ENCODE measurements around the gene SLC12A4. TPM values are rescaled to one million over a fixed set of nuclear protein-coding genes. Genes with fewer than 3 reads are reported as not detected.

The SLC12A4 gene
- total RNA-seq, 4 donors from 2014 or later = 25.6 to 137 (median 62.3) TPM

DNA sequence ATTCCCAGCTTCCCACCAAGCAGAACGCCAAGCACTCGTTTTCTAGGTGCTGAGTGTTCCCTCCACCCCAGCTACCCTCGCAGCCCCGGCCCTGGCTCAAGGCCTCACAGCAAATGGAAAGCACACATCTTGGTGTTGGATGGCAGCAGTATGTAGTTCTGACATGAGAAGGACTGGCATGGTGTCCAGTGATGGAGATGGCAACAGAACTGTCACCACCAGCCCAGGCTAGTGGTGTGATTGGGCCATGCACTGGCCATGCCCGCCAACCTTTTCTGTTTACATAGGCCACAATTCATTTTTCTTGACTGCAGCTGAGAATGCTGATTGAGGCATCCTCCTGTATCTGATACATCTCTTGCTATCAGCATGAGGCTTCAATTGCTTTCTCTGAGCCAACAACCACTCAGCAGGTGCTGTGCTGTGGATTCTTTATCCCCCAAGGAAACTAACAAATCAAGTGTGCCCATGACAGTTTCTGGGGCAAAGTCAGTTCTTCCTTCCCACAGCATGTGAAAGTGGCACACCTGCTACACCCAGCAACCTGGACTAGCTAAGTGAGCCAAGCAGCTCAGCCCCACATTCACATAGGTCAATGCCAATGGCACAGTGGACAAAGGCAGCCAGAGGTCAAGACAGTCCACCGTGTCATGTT lies 3.8 kb downstream of the SLC12A4 start:
- H3K9me3 ChIP-seq = no peaks in the 10 kb centered on the region
- no peaks in the 10 kb centered on the region for H3K27me3 ChIP-seq
- no peak overlapping the region for H3K27ac ChIP-seq
- intact Hi-C loops (cut with DNase I; ENCODE audit: low total_unique reads) = no loop called here
- H3K36me3 ChIP-seq = no peaks in the 10 kb centered on the region
- H3K4me3 ChIP-seq = no peak overlapping the region
- H3K4me1 ChIP-seq = peaks cover 3 to 30% of the 10 kb centered on the region in 2 donors
- TF ChIP-seq, protein P1, sequence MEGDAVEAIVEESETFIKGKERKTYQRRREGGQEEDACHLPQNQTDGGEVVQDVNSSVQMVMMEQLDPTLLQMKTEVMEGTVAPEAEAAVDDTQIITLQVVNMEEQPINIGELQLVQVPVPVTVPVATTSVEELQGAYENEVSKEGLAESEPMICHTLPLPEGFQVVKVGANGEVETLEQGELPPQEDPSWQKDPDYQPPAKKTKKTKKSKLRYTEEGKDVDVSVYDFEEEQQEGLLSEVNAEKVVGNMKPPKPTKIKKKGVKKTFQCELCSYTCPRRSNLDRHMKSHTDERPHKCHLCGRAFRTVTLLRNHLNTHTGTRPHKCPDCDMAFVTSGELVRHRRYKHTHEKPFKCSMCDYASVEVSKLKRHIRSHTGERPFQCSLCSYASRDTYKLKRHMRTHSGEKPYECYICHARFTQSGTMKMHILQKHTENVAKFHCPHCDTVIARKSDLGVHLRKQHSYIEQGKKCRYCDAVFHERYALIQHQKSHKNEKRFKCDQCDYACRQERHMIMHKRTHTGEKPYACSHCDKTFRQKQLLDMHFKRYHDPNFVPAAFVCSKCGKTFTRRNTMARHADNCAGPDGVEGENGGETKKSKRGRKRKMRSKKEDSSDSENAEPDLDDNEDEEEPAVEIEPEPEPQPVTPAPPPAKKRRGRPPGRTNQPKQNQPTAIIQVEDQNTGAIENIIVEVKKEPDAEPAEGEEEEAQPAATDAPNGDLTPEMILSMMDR (IDR thresholded peaks at IDR 0.05) = no peak
- no peak for TF ChIP-seq POLR2A (IDR thresholded peaks at IDR 0.05)
- DNase-seq = no peak

- no peaks in the 10 kb centered on the region for H3K27me3 ChIP-seq
- H3K27ac ChIP-seq = peak overlapping the region in 1 of 2 donors; percentile 22
- H3K4me1 ChIP-seq = peaks cover 5 to 30% of the 10 kb centered on the region in 2 donors
- intact Hi-C loops (cut with DNase I; ENCODE audit: low total_unique reads) = no loop called here
- no peak overlapping the region for H3K4me3 ChIP-seq
- DNase-seq = peak in 1 of 2 donors; percentile 48
- H3K36me3 ChIP-seq = no peaks in the 10 kb centered on the region
- TF ChIP-seq, protein P1 (IDR thresholded peaks at IDR 0.05) = no peak
- no peak for TF ChIP-seq POLR2A (IDR thresholded peaks at IDR 0.05)
- no peaks in the 10 kb centered on the region for H3K9me3 ChIP-seq
Measured at GRCh38 chr16:67963662-67964321, 4.6 kb downstream of the SLC12A4 start.

DNA sequence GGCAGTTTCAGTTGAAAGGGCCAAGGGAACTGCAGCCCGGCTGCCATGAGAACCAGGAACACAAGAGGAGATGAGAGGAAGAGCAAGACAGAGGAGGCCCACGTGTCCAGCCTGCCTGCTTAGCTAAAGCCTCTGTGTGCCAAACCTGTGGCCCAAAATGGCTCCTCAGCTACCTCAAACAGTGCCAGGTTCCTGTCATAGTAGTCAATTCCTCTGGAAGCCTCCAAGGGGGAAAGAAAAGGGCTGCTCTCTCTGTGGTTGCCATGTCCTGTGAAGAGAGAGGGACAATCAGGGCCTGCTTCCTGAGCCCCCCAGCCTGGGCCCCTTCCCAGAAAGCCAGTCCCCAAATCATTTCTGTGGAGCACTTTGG lies 5.2 kb downstream of the SLC12A4 start:
- intact Hi-C loops (cut with DNase I; ENCODE audit: low total_unique reads) = no loop called here
- Histone ChIP-seq H3K4me3 (no peak overlapping the region), H3K9me3 (no peaks in the 10 kb centered on the region), H3K4me1 (peaks cover 5 to 30% of the 10 kb centered on the region in 2 donors), H3K27ac (peak overlapping the region in 1 of 2 donors; percentile 22), H3K36me3 (no peaks in the 10 kb centered on the region), H3K27me3 (no peaks in the 10 kb centered on the region)
- TF ChIP-seq POLR2A (IDR thresholded peaks at IDR 0.05) = no peak
- TF ChIP-seq, protein P1 (IDR thresholded peaks at IDR 0.05) = no peak
- DNase-seq = no peak

DNA sequence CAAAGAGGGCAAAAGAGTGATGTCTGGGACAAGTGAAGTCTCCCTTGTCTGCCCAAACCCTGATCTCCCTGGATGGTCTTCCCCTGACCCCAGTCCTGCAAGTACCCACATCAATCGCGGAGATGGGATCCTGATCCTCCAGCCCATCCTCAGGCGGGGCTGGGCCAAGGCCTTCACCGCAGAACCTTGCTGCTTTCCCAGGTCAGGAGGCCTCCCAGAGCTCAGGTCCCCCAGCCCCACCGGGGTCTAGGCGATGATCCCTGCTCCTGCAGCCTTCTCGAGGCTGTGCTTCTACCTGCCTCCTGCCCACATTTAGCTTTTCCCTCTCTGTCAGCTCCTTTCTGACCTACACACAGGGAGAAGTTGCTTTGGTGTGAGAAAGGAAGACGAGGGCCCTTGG lies 6.3 kb downstream of the SLC12A4 start:
- DNase-seq = no peak
- H3K36me3 ChIP-seq = no peaks in the 10 kb centered on the region
- TF ChIP-seq, protein P1 (IDR thresholded peaks at IDR 0.05) = no peak
- no peak for TF ChIP-seq POLR2A (IDR thresholded peaks at IDR 0.05)
- H3K27me3 ChIP-seq = no peaks in the 10 kb centered on the region
- H3K4me1 ChIP-seq = peaks cover 5 to 30% of the 10 kb centered on the region in 2 donors
- H3K27ac ChIP-seq = no peak overlapping the region
- H3K9me3 ChIP-seq = no peaks in the 10 kb centered on the region
- no peak overlapping the region for H3K4me3 ChIP-seq
- intact Hi-C loops (cut with DNase I; ENCODE audit: low total_unique reads) = no loop called here

GRCh38 chr16:67961551-67961957 lies 6.9 kb downstream of the SLC12A4 start:
- peaks cover 5 to 24% of the 10 kb centered on the region in 2 donors for H3K4me1 ChIP-seq
- peak overlapping the region; percentile 2 to 11 for H3K27ac ChIP-seq
- no peaks in the 10 kb centered on the region for H3K36me3 ChIP-seq
- TF ChIP-seq POLR2A (IDR thresholded peaks at IDR 0.05) = no peak
- TF ChIP-seq, protein P1 (IDR thresholded peaks at IDR 0.05) = no peak
- DNase-seq = no peak
- no peaks in the 10 kb centered on the region for H3K9me3 ChIP-seq
- H3K27me3 ChIP-seq = no peaks in the 10 kb centered on the region
- H3K4me3 ChIP-seq = no peak overlapping the region
- intact Hi-C loops (cut with DNase I; ENCODE audit: low total_unique reads) = no loop called here

All from uterus (tissue), 4 donors.